CD4-positive, alpha-beta T cell treated with Interleukin-6 at 100 ng/mL for 8 hours (primary cell): ENCODE data around the gene SNU13.
"Not testable (repeated sequence)": the region's sequence is repeated elsewhere in the genome, so short reads cannot be mapped to it uniquely, and the experiment has no call there.

Experiments
- DNase-seq: peaks from one replicate; pipeline ENCODE4 v3.0.0-alpha.2; 2020; ENCODE audit warnings: mixed read lengths, low spot score

The SNU13 gene

GRCh38 chr22:41681616-41682015 lies 7.1 kb downstream of the SNU13 start:
- DNase-seq: no peak

DNA sequence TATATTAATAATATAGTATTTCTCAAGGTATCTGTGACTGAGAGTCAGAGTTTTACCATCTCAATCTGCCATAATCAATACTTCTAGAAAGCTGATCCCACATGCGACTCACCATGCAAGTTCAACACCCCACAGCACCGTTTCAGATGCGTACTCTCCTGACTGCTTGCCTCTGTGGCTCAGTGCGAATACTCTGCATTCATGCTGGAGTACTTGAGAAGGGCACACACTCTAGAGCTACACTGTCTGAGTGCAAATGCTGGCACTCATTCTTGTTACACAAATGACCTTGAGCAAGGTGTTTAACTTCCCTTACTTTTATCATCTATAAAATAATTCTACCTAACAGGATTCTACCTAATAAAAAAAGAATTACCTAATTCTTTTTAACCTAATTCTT lies 12.5 kb downstream of the SNU13 start:
- no peak for DNase-seq

- DNase-seq: no peak
These were observed 13.8 kb downstream of the SNU13 start for GRCh38 chr22:41674846-41675340.

DNA sequence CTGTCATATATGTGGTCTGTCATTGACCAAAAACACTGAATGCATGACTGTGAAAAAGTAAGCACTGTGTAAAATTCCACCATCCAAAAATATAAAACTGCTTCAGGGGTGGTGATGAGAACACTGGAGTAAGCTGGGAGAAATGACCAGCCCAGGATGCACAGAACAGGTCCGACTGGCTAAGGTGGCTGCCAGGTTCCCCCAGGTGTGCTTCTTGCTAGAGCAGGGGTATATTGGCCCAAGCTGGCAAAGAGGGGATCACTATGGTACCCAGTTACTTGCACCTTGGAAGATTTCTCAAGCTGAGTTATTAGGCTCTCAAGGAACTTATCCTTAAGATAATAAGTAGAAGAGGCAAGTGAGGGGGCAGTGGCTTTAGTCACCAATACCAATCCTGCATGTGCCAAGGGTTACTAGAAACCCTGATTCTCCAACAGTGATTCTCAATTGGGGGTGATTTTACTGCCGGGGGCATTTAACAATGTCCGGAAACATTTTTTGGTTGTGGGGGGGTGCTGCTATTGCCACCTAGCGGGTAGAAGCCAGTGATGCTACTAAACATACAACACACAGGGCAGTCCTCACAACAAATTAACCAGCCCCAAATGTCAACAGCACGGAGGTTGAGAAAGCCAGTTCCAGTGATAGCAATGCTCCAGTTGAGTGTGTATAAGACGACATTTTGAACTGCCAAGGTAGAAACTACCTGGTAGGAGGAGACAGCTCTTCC lies 15.7 kb downstream of the SNU13 start:
- no peak for DNase-seq

DNA sequence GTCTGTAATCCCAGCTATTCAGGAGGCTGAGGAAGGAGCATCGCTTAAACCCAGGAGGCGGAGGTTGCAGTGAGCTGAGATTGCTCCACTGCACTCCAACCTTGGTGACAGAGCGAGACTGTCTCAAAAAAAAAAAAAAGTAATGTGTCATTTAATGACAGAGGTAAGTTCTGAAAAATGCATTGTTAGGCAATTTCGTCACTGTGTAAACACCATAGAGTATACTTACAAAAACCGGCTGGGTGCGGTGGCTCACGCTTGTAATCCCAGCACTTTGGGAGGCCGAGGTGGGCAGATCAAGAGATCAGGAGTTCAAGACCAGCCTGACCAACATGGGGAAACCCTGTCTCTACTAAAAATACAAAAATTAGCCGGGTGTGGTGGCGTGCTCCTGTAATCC lies 16.6 kb downstream of the SNU13 start:
- not testable (repeated sequence) for DNase-seq

GRCh38 chr22:41668971-41669911 lies 19.4 kb downstream of the SNU13 start:
- no peak for DNase-seq

GRCh38 chr22:41664951-41665350 lies 23.7 kb downstream of the SNU13 start:
- DNase-seq: no peak

GRCh38 chr22:41664490-41664889 lies 24.2 kb downstream of the SNU13 start:
- no peak for DNase-seq

DNA sequence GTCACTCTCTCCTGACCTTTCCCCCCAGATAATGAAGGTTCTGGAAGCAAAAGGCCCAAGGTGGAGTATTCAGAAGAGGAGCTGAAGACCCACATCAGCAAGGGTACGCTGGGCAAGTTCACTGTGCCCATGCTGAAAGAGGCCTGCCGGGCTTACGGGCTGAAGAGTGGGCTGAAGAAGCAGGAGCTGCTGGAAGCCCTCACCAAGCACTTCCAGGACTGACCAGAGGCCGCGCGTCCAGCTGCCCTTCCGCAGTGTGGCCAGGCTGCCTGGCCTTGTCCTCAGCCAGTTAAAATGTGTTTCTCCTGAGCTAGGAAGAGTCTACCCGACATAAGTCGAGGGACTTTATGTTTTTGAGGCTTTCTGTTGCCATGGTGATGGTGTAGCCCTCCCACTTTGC lies 25.1 kb downstream of the SNU13 start:
- not testable (repeated sequence) for DNase-seq

DNA sequence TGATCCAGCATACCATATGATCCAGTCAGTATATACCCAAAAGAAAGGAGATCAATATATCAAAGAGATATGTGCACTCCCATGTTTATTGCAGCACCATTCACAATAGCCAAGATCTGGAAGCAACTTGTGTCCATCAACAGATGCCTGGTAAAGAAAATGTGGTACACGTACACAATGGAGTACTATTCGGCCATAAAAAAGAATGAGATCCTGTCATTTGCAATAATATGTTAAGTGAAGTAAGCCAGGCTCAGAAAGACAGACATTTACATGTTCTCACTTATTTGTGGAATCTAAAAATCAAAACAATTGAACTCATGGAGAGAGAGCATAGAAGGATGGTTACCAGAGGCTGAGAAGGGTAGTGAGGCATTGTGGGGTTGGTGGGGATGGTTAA lies 27.0 kb downstream of the SNU13 start:
- no peak for DNase-seq

GRCh38 chr22:41661088-41661487 lies 27.6 kb downstream of the SNU13 start:
- DNase-seq: no peak

GRCh38 chr22:41660416-41660815 lies 28.3 kb downstream of the SNU13 start:
- DNase-seq: no peak

DNA sequence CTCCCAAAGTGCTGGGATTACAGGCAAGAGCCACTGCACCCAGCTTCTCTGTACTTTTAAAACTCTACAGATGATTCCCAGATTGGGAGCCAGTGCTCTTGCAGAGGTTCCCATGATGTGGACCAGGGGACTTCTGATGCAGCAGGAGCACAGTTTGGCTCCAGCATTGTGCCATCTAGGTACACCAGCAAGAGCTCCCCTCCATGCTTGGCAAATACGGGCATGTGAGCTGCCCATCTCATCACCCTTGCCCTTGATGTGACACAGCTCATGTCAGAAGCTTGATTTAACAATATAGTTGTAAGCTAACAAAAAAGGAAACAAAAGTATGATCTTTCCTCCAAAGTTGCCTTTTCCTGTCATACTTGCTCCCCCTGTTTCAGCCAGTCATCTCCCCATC lies 28.7 kb downstream of the SNU13 start:
- DNase-seq: no peak

- DNase-seq: no peak
These were observed 29.8 kb downstream of the SNU13 start for GRCh38 chr22:41658869-41659268.

- no peak for DNase-seq
These were observed 31.0 kb downstream of the SNU13 start for GRCh38 chr22:41657709-41658108.

DNA sequence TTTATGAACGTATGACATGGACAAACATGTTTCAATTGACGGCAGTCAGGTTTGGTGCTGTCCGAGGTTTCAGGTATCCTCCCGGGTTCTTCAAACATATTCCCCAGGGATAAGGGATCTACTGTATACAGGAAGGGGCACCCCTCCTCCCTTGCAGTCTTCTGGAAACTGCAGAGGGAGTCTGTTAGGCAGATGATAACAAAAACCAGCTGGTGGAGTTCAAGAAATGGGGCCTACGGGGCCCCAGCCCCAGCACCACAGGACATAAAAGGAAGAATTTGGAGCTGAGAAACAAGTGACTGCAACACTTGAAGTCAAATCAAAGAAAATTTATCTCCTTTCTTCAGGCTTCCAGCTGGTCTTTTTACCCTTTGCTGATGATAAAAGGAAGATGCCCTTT lies 32.1 kb downstream of the SNU13 start:
- no peak for DNase-seq

- no peak for DNase-seq
These were observed 34.3 kb downstream of the SNU13 start for GRCh38 chr22:41654322-41654721.

GRCh38 chr22:41650821-41651220 lies 37.8 kb downstream of the SNU13 start:
- DNase-seq: no peak

- no peak for DNase-seq
These were observed 38.4 kb downstream of the SNU13 start for GRCh38 chr22:41650229-41650628.

DNA sequence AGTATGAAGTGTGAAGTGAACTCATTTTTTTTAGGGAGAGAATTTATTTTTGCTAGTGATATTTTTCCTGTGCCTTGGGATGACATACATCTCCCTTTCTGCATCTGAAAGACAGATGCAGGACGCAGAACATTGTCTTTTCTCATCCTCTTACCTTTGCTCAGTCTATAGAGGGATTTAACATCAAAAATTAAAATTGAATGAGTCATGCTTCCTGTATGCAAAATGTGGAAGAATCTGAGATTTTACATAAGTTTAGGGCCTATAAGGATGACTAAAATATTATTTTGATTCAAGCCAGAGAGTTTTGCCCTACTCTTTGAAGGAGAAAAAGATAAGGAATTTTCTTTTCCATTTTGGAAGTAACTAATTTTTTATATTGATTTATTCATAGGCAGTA lies 40.2 kb downstream of the SNU13 start:
- no peak for DNase-seq

DNA sequence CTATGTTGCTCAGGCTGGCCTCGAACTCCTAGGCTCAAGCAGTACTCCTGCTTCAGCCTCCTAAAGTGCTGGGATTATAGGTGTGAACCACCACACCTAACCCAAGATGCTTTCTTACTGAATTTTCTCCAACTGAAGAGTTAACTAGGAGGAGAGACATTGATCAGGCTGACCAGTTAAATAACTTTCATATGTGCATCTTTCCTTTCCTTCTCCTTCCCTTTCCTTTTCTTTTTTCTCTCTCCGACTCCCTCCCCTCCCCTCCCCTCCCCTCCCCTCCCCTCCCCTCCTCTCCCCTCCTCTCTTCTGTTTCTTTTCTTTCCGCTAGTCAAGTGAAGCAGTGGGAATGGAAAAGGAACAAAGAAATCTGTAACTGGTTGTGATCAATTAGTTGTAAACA lies 40.9 kb downstream of the SNU13 start:
- no peak for DNase-seq

- no peak for DNase-seq
These were observed 46.1 kb downstream of the SNU13 start for GRCh38 chr22:41642331-41643110.
